22Rv1 (cell line): Measurements from ENCODE around the gene AZIN2.

Experiments
- ZFX ChIP-seq: fragments of 450-650 bp; IDR thresholded peaks from 2 replicates; pipeline ENCODE4 v1.6.1; 2017; ENCODE audit warnings: antibody characterized with exemption, borderline replicate concordance
- TF ChIP-seq, protein P1 (sequence below): fragments of 450-650 bp; IDR thresholded peaks from 2 replicates; pipeline ENCODE4 v1.5.1; 2017; ENCODE audit warnings: mild to moderate bottlenecking

GRCh38 chr1:33122483-33123178 lies 41.7 kb downstream of the AZIN2 start:
- TF ChIP-seq, protein P1, sequence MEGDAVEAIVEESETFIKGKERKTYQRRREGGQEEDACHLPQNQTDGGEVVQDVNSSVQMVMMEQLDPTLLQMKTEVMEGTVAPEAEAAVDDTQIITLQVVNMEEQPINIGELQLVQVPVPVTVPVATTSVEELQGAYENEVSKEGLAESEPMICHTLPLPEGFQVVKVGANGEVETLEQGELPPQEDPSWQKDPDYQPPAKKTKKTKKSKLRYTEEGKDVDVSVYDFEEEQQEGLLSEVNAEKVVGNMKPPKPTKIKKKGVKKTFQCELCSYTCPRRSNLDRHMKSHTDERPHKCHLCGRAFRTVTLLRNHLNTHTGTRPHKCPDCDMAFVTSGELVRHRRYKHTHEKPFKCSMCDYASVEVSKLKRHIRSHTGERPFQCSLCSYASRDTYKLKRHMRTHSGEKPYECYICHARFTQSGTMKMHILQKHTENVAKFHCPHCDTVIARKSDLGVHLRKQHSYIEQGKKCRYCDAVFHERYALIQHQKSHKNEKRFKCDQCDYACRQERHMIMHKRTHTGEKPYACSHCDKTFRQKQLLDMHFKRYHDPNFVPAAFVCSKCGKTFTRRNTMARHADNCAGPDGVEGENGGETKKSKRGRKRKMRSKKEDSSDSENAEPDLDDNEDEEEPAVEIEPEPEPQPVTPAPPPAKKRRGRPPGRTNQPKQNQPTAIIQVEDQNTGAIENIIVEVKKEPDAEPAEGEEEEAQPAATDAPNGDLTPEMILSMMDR: no peak
- no peak for TF ChIP-seq ZFX
